Head of caudate nucleus (tissue), 42 donors: ENCODE data around the gene SLC26A9.

Experiments
- DNase-seq, 42 donors: peaks; one replicate each; pipeline versions ENCODE4 v3.0.0 to v3.0.0-alpha.2; 2020 to 2021; ENCODE audit warnings: mixed read lengths in 7 of 42
- intact Hi-C: fragments of 100-400 bp; cut with DNase I; formaldehyde crosslinking; loops from one replicate; pipeline ENCODE4 v1.15.0; 2022

SLC26A9 gene

GRCh38 chr1:205975387-205975998 is 32.2 kb upstream of the SLC26A9 start:
- no peak for DNase-seq
- intact Hi-C loops: loop anchor here (5.0 kb wide), 1 partner anchor 178 kb away; no protein-coding TSS in a partner anchor

GRCh38 chr1:205974712-205975111 is 31.5 kb upstream of the SLC26A9 start:
- intact Hi-C loops: loop anchor here (5.0 kb wide), 1 partner anchor 177 kb away; no protein-coding TSS in a partner anchor
- no peak for DNase-seq

- intact Hi-C loops: no loop called here
- no peak for DNase-seq
These were observed 30.3 kb upstream of the SLC26A9 start for GRCh38 chr1:205973377-205974232.

- no peak for DNase-seq
- intact Hi-C loops: no loop called here
These were observed 29.4 kb upstream of the SLC26A9 start for GRCh38 chr1:205972491-205973168.

GRCh38 chr1:205972081-205972480 is 28.8 kb upstream of the SLC26A9 start:
- intact Hi-C loops: no loop called here
- no peak for DNase-seq

DNA sequence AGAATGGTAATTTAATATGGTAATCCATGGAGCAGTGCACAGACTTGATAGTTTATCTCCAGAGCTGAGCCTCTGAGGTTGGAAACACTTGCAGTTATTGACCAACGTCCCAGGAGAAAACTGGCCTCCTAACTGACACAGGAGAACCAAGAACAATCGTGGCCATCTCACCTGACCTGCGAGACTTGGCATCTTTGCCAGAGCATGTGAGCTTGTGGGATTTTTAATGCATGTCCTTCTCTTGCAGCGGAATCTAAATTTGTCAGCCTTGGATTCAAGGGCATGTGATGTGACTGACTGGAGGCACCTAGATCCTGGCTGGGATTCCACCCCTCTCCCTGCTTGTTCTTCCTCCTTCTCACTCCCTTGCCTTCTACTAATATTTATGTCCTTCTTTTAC is 27.8 kb upstream of the SLC26A9 start:
- DNase-seq: no peak
- intact Hi-C loops: no loop called here

GRCh38 chr1:205970486-205970885 is 27.2 kb upstream of the SLC26A9 start:
- no peak for DNase-seq
- intact Hi-C loops: no loop called here

- DNase-seq: no peak
- intact Hi-C loops: no loop called here
These were observed 26.0 kb upstream of the SLC26A9 start for GRCh38 chr1:205969229-205969628.

GRCh38 chr1:205967554-205968335 is 24.5 kb upstream of the SLC26A9 start:
- no peak for DNase-seq
- intact Hi-C loops: no loop called here

DNA sequence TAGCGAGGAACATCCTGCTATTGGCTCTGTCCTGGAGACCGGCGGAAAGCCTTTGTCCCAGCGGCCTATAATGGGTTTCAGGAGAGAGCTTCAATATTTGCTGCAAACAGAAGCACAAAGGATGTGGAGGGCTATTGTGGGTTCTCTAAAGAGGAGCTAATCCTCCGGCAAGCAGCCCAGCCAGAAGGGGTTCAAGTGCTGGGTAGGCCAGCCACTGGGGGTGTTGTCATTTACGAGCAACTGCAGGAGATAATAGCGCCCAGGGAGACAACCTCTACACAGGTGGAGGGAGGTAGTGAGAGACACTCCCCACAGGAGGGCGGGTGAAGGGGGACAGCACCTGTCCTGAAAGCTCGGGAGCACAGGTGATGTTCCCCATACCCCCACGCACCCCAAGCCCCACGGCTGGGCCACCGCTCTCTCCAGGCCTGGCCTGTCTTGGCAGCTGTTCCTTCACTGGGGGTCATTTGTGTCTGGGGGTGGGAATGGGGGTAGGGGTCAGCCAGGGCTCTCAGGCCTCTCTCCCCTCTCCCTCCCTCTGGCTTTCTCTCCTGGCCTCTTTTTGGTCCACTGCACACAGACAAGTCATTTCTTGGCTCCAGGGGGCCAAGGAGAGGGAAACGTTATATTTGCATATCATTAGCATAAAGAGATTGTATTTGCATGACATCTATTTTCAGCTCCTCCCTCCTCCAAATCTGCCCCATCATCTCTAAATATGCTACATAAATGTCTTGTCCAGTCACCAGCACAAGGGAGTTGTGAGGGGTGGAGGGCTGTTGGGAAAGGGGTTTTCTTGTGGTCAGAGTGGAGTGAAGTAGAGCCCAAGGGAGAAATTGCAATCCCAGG is 22.0 kb upstream of the SLC26A9 start:
- intact Hi-C loops: no loop called here

GRCh38 chr1:205963352-205964155 is 20.3 kb upstream of the SLC26A9 start:
- intact Hi-C loops: no loop called here
- no peak for DNase-seq

More for the DNA sequence above, 22.0 kb upstream of the SLC26A9 start:
- no peak for DNase-seq

- intact Hi-C loops: no loop called here
- no peak for DNase-seq
These were observed 19.6 kb upstream of the SLC26A9 start for GRCh38 chr1:205962821-205963221.

GRCh38 chr1:205961991-205962820 is 18.9 kb upstream of the SLC26A9 start:
- no peak for DNase-seq
- intact Hi-C loops: no loop called here

DNA sequence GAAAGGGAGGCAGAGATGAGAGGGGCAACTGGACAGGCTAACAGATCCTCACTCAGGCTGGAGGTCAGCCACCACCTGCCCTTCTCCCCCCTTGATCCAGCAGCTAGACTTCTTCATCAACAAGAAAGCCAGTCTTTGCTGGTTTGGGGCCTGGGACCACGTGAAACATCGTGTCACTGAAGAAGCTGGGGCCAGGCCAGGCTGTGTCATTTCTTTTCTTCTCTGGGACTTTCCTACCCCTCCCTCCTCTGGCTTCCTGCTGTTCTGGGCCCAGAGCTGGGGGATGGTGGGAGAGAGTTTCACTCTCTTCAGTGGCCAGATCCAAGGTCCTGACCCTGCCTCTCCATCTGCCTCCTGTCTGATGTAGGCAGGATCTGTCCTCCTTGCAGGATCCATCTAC is 18.1 kb upstream of the SLC26A9 start:
- intact Hi-C loops: no loop called here
- DNase-seq: peak in 24 of 42 donors; percentile 11 to 78 (median 38)

DNA sequence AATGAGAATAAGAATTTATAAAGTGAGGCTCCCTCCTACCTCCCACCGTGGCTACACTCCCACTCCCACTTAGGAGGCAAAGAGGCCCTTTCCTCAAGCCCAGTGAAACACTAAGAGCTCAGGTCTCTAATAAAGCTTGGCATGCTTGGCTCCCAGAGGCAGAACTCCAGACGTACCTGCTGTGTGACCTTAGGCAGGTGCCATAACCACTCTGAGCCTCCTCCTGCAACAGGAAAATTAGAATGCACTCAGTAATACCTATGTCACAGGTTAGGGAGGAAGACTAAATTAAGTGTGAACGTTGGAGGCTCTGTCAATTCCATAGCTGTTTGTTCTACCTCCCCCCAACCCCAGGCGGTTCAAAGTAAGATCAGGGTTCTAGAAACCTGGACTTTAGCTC is 16.5 kb upstream of the SLC26A9 start:
- DNase-seq: no peak
- intact Hi-C loops: no loop called here

DNA sequence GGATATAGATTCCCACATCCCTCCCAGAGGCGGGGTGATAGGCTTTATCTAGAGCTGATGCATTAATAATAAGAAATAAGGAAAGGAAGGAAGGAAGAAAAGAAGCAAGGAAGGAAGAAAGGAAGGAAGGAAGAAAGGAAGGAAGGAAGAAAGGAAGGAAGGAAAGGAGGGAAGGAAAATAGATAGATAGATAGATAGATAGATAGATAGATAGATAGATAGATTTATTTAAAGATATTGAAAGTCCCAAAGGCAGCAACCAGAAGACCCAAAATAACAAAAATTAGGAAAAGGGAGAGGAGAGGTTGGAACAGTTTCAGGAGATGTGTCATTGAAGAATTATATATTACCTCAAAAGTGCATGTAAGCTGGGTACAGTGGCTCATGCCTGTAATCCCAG is 12.2 kb upstream of the SLC26A9 start:
- DNase-seq: no peak
- intact Hi-C loops: no loop called here
